ENCODE measurements around the gene CLCN2. TPM values are rescaled to one million over a fixed set of nuclear protein-coding genes. Genes with fewer than 3 reads are reported as not detected.
A peak's percentile ranks its signal among the peaks of the same experiment; 100 is the strongest.

CLCN2 gene
- polyA plus RNA-seq, 1 donor, result 4.8 TPM

- DNase-seq, result no peak
Measured at GRCh38 chr3:184325269-184325668, 36.1 kb downstream of the CLCN2 start.

DNA sequence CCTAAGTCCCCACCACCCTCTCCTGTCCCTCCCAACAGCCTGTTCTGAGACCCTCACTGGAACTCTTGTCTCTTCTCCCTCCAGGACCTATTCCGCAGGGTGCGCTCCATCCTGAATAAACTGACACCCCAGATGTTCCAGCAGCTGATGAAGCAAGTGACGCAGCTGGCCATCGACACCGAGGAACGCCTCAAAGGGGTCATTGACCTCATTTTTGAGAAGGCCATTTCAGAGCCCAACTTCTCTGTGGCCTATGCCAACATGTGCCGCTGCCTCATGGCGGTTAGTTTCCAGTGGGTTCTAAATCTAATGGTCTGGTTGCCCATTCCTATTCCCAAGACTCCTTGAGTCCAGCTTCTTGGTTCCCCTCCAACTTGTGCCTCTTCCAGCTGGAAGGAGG, 37.7 kb downstream of the CLCN2 start:
- DNase-seq, result no peak

DNA sequence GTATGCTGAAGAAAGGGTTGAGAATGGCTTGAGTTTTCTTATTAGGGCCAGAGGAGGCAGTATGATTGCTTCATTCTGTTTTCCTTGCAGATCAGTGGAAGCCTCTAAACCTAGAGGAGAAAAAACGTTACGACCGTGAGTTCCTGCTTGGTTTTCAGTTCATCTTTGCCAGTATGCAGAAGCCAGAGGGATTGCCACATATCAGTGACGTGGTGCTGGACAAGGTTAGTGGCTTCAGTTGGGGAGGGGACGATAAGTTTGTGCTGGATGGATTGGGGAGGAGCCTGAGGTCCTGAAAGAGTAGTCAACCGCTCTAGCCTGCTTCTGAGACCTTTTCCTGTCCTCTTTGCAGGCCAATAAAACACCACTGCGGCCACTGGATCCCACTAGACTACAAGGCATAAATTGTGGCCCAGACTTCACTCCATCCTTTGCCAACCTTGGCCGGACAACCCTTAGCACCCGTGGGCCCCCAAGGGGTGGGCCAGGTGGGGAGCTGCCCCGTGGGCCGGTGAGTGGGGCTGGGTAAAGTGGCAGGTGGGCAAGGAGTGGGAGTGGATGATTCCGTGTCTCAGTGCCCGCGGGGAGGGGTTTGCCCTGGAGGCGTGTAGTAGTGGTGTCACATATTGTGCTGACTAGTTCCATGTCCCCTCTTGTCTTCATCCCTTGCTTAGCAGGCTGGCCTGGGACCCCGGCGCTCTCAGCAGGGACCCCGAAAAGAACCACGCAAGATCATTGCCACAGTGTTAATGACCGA, 38.5 kb downstream of the CLCN2 start:
- DNase-seq, result no peak

GRCh38 chr3:184321666-184322065, 39.7 kb downstream of the CLCN2 start:
- no peak for DNase-seq

GRCh38 chr3:184320104-184320445, 41.3 kb downstream of the CLCN2 start:
- DNase-seq, result peak; percentile 87

DNA sequence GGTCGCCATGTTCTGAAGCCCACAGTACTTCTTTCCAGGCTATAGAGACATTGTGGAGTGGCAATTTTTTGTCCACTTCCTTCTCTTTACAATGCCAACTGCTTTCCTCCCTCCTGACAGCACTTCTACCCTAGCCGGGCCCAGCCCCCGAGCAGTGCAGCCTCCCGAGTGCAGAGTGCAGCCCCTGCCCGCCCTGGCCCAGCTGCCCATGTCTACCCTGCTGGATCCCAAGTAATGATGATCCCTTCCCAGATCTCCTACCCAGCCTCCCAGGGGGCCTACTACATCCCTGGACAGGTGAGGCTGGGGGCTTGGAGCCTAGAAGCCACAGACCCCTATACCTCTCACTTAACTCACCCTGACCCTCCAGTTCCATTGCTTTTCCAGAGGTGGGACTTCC, 44.2 kb downstream of the CLCN2 start:
- DNase-seq, result no peak

DNA sequence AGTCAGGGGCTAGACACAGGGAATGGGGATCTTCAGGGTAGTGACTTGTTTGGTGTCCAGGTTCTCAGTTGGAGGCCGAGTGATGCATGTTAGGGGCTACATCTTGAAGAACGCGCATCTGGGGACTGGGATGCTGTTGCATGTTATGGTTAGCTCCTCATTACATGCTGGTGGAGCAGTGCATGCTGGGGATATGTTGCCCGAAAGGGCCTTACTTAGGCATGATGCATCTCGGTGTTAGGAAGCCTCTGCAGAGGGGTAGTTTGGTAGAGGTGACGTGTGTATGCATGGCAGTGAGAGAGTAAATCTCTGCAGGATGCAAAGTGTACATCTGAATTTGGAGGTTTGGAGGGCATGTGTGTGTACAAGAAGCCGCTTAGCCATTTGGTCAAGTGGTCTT, 44.6 kb downstream of the CLCN2 start:
- DNase-seq, result no peak

DNA sequence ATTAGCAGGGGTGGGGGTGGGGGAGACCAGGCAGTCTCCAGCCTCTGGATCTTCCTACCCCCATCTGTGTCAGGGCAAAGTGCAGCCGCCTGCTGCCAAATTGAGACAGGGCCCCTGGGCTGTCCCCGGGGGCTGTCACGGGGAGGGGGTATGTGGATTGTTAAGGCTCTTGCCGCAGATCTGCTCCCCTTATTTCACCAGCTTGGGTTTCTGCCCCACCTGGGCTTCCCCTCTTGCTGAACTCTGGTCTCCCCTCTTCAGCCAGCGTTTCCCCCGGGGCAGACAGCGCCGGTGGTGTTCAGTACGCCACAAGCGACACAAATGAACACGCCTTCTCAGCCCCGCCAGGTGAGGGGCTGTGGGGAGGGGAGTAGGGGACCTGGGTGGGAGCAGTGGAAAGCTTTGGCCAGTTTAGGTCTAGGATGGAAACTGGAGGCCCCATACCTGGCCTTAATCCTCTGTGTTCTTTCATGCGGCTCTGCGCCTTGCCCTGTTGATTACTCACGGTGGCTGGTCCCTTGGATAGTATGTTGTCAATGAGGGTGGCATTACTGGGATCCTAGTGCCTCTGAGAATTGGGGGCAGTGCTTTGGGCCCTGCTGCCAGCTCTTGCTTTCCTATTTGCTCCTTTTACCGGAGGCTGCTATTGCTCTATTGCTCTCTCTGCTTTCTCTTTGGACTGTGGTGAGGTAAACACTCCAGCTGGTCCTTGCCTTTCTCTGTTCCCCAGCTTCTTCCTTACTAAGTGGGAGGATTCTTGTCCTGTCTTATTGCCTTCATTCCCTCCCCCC, 45.3 kb downstream of the CLCN2 start:
- DNase-seq, result no peak

GRCh38 chr3:184315543-184315867, 45.9 kb downstream of the CLCN2 start:
- DNase-seq, result no peak

GRCh38 chr3:184314700-184315542, 46.5 kb downstream of the CLCN2 start:
- peak; percentile 90 for DNase-seq

DNA sequence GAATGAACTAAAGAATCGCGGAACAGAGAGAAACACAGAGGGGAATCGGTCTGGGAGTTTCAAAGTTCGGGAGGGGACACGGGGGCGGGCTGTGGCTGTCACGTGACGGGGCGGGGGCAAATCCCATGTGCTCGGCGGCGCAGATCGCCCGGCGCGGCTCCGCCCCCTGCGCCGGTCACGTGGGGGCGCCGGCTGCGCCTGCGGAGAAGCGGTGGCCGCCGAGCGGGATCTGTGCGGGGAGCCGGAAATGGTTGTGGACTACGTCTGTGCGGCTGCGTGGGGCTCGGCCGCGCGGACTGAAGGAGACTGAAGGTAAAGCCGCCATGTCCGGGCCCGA, 47.1 kb downstream of the CLCN2 start, which contains the start of gene EIF4G1:
Gene EIF4G1, plus strand, starts transcription at position 244 of the 337 bp plus-strand sequence. CDS start 1,191 bp downstream, outside the sequence.
- peak; percentile 98 for DNase-seq

GRCh38 chr3:184311633-184312032, 49.8 kb downstream of the CLCN2 start:
- no peak for DNase-seq

- no peak for DNase-seq
Measured at GRCh38 chr3:184308744-184309143, 52.7 kb downstream of the CLCN2 start.

DNA sequence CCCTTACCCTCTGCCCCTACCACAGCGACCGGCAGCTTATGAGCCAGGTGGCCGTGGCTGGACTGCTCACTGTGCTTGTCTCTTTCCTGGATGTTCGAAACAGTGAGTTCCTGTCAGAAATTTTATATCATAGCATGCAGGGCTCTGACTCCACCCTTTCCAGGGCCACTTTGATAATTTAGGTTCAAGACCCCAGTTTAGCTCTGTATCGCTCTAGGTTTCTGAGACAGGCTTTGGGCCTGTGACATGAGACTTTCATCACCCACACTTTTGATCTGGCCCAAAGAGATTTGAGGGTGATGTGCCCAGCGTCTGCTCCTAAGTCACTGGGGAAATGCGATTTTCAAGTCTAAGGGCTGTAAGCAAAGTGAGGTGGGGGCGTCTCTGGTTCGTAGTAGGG, 53.5 kb downstream of the CLCN2 start:
- no peak for DNase-seq

DNA sequence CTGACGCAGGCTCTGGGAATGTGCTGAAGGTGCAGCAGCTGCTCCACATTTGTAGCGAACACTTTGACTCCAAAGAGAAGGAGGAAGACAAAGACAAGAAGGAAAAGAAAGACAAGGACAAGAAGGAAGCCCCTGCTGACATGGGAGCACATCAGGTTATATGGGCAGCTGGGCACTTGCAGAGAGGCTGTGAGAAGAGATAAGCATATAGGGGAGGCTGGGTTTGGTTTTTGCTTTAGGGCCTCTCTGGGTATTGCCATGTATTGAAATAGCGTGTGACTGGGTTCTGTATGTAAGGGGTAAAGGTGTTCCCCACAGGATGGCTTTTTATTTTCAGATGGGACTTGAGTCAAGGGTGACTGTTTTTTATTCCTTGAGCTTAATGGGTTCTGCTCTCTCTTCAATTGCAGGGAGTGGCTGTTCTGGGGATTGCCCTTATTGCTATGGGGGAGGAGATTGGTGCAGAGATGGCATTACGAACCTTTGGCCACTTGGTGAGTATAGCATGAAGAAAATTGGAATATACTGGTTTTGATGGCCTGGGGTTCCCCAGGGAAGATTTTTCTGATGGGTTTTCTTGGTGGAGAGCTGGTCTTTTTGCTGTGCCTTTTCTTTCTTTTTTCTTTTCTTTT, 54.9 kb downstream of the CLCN2 start:
- no peak for DNase-seq

- no peak for DNase-seq
Measured at GRCh38 chr3:184305577-184305976, 55.8 kb downstream of the CLCN2 start.

DNA sequence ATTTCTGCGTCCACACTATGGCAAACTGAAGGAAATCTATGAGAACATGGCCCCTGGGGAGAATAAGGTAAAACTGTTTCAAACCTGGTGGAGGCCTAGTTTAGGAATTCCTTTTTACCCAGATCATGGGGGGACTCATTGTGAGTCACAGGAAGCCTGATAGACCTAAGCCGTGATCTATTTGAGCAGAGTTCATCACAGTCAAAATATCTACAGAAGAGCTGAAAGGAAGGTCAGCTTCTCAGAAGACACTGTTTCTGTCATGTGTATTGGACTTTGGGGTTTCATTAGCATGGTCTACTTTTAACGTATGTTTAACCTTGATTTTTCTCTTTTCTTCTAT, 61.1 kb downstream of the CLCN2 start:
- no peak for DNase-seq

DNA sequence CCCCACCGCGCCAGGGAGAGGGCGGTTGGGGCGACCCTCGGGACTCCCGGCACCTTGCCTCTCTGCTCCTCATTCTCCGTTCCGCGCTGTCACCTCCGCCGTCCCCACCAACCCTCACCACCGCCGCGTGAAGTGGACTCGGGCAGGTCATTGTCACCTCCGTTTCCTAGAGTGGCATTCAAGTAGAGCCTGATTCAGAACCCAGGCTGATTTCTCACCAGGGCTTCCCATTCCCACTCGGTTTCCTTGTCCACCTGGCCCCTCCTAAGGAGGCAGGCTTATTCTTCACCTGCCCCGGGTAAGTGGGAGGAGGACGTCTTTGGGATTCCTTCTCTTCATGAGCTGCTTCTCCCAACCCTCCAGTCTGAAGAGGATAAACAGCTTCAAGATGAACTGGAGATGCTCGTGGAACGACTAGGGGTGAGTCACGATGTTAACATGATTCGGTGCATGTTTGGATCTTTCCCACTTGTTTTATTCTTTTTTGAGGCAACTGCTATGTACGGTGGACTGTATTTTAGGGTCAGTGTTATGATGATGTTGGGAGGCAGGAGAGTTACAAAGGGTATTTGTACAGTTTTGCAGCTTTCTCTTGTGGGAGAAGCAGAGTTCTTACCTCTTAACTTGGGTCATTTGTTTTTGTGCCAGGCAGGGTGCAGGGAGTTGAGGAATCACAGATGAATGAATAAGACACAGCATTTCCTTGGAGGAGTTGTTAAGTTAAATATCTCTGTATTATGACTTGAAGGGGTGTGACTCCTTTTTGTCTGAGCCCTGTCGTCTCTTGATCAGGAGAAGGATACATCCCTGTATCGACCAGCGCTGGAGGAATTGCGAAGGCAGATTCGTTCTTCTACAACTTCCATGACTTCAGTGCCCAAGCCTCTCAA, 61.7 kb downstream of the CLCN2 start:
- no peak for DNase-seq

- peak; percentile 97 for DNase-seq
Measured at GRCh38 chr3:184298759-184299487, 62.5 kb downstream of the CLCN2 start, which contains the start of gene PSMD2. Gene PSMD2 (plus strand): TSS chr3:184299241. CDS start chr3:184299267, 26 bp downstream.

- no peak for DNase-seq
Measured at GRCh38 chr3:184296616-184297015, 64.8 kb downstream of the CLCN2 start.
